ENCODE measurements around the gene TMED6.

DNA sequence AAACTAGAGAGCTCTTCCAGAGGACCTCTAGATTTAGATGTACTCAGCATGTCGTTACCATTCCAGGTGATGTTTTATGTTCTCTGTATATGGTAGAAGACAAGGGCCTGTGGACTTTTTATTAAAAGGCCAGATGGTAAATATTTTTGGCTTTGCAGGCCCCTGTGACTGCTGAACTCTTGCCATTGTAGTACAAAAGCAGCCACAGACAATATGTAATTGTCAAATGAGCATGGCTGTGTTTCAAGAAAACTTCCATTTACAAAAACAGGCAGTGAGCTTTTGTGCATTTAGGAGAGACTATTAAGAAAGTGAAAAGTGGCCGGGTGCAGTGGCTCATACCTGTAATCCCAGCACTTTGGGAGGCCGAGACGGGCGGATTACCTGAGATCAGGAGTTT is 7.4 kb downstream of the TMED6 start:
- TF ChIP-seq POLR2A (IDR thresholded peaks at IDR 0.05; ENCODE audit: low read depth, low read length) (no peak), EZH2 (IDR thresholded peaks at IDR 0.05; ENCODE audit: borderline replicate concordance, low read depth, low read length, severe bottlenecking) (no peak), POLR2AphosphoS5 (IDR thresholded peaks at IDR 0.05; ENCODE audit: insufficient read depth, low read depth, low read length) (no peak), FOS (IDR thresholded peaks at IDR 0.05; ENCODE audit: borderline replicate concordance, insufficient read depth, low read length) (no peak), GATA2 (IDR thresholded peaks at IDR 0.05; ENCODE audit: insufficient read depth, insufficient read length, low read depth, low read length) (no peak), MYC (IDR thresholded peaks at IDR 0.05; ENCODE audit: low read depth, low read length) (no peak)
- TF ChIP-seq, protein P1, sequence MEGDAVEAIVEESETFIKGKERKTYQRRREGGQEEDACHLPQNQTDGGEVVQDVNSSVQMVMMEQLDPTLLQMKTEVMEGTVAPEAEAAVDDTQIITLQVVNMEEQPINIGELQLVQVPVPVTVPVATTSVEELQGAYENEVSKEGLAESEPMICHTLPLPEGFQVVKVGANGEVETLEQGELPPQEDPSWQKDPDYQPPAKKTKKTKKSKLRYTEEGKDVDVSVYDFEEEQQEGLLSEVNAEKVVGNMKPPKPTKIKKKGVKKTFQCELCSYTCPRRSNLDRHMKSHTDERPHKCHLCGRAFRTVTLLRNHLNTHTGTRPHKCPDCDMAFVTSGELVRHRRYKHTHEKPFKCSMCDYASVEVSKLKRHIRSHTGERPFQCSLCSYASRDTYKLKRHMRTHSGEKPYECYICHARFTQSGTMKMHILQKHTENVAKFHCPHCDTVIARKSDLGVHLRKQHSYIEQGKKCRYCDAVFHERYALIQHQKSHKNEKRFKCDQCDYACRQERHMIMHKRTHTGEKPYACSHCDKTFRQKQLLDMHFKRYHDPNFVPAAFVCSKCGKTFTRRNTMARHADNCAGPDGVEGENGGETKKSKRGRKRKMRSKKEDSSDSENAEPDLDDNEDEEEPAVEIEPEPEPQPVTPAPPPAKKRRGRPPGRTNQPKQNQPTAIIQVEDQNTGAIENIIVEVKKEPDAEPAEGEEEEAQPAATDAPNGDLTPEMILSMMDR (IDR thresholded peaks at IDR 0.05; ENCODE audit: extremely low read depth in 1 of 2, insufficient read depth in 1 of 2, low read depth in 1 of 2, low read length in 2 of 2), result no peak
- TF ChIP-seq, protein P2, sequence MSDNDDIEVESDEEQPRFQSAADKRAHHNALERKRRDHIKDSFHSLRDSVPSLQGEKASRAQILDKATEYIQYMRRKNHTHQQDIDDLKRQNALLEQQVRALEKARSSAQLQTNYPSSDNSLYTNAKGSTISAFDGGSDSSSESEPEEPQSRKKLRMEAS (IDR thresholded peaks at IDR 0.05; ENCODE audit: insufficient read depth, insufficient read length), result no peak

All from endothelial cell of umbilical vein (primary cell).